ENCODE measurements around the gene EHMT1.

- no peak for TF ChIP-seq REST (IDR thresholded peaks at IDR 0.05; ENCODE audit: low read depth)
- TF ChIP-seq USF1 (IDR thresholded peaks at IDR 0.05), result no peak
- no peak for TF ChIP-seq TAF1 (IDR thresholded peaks at IDR 0.05; ENCODE audit: low read depth)
- no peak for TF ChIP-seq MAX (IDR thresholded peaks at IDR 0.05)
- no peak for TF ChIP-seq TCF12 (IDR thresholded peaks at IDR 0.05; ENCODE audit: low read depth)
- TF ChIP-seq FOXM1 (IDR thresholded peaks at IDR 0.05; ENCODE audit: borderline replicate concordance, low read depth), result no peak
- TF ChIP-seq EP300 (IDR thresholded peaks at IDR 0.05; ENCODE audit: borderline replicate concordance), result no peak
- TF ChIP-seq CREB1 (IDR thresholded peaks at IDR 0.05; ENCODE audit: low read depth), result no peak
Observed at GRCh38 chr9:137728444-137729311, 109.9 kb downstream of the EHMT1 start.
